Measurements from ENCODE around the gene NUP58. TPM values are rescaled to one million over a fixed set of nuclear protein-coding genes. Genes with fewer than 3 reads are reported as not detected.

Gene NUP58
- total and polyA plus RNA-seq, 9 of the 15 experiments (the other 6 are each of a cell fraction or from before 2014, with no cell fraction given) = 12.5 to 98.0 (median 42.6) TPM

- peak; percentile 58 for ATAC-seq
- POLR2A ChIA-PET = interaction anchor here (1.1 kb wide), 2 partner anchors 10 to 13 kb away, joined by 3 read pairs; no protein-coding TSS in a partner anchor
- no peaks in the 10 kb centered on the region for H3K36me3 ChIP-seq (ENCODE audit: control insufficient read depth, insufficient read depth, low read length)
- H3K79me2 ChIP-seq (ENCODE audit: control insufficient read depth, insufficient read depth, low read length) = peaks cover 17% of the 10 kb centered on the region
- no peaks in the 10 kb centered on the region for H3K9me1 ChIP-seq (ENCODE audit: control insufficient read depth, insufficient read depth, low read length)
- peaks cover 8% of the 10 kb centered on the region in 2 experiments; a peak in 4 of 5 replicates for H3K4me1 ChIP-seq (replicated peaks in 1 of 2; ENCODE audit: control insufficient read depth in 2 of 2, insufficient read depth in 2 of 2, low read length in 2 of 2)
- intact Hi-C loops (cut with micrococcal nuclease) (no loop called here), in situ Hi-C loops (cut with MboI) (no loop called here)
- FAIRE-seq = peak; percentile 82
- H3K27ac ChIP-seq (ENCODE audit: extremely low read depth, low read depth, low read length) = peak overlapping the region; percentile 63; the same call in 2 of the 3 replicates
- peak overlapping the region; percentile 81 to 96 for H3K9ac ChIP-seq (ENCODE audit: insufficient read depth in 1 of 2, low read depth in 2 of 2, low read length in 2 of 2)
- CTCF ChIA-PET (ENCODE audit: low intra/inter-chr PET ratio) = no interaction called here
- peak overlapping the region; percentile 81 for H3K4me3 ChIP-seq
- TF ChIP-seq E2F3 (CRISPR knock-in tag; IDR thresholded peaks at IDR 0.05) = no peak
- no peak for TF ChIP-seq SIN3B (IDR thresholded peaks at IDR 0.05; ENCODE audit: low read depth)
- no peak for TF ChIP-seq TARDBP (IDR thresholded peaks at IDR 0.05)
- no peak for TF ChIP-seq THRAP3 (IDR thresholded peaks at IDR 0.05; ENCODE audit: borderline replicate concordance)
- TF ChIP-seq IRF1 (CRISPR knock-in tag; IDR thresholded peaks at IDR 0.05; ENCODE audit: borderline replicate concordance) = no peak
- TF ChIP-seq ETV1 (tag; conservative IDR thresholded peaks at IDR 0.05; ENCODE audit: low read depth) = peak; percentile 39; the same call in 1 of the 2 replicates
- TF ChIP-seq BRF2 (IDR thresholded peaks at IDR 0.05; ENCODE audit: borderline replicate concordance, insufficient read depth, insufficient read length) = no peak
- TF ChIP-seq UBTF (IDR thresholded peaks at IDR 0.05; ENCODE audit: borderline replicate concordance in 1 of 2, low read depth in 2 of 2, low read length in 2 of 2) = 0 out of 4 replicates have a peak, but pooled peaks of 1 of the 2 experiments have one; percentile 24
- no peak for TF ChIP-seq ZKSCAN1 (IDR thresholded peaks at IDR 0.05; ENCODE audit: low read depth, low read length)
- no peak for TF ChIP-seq TCFL5 (CRISPR knock-in tag; conservative IDR thresholded peaks at IDR 0.05)
- no peak for TF ChIP-seq EP300 (IDR thresholded peaks at IDR 0.05; ENCODE audit: low read length)
- TF ChIP-seq ZNF76 (CRISPR knock-in tag; IDR thresholded peaks at IDR 0.05; ENCODE audit: borderline replicate concordance) = no peak
- H4K20me1 ChIP-seq (replicated peaks; ENCODE audit: control insufficient read depth, insufficient read depth, low read length) = no peaks in the 10 kb centered on the region
- H2AFZ ChIP-seq (ENCODE audit: low read depth, low read length) = peak overlapping the region; percentile 83
- H3K27me3 ChIP-seq (ENCODE audit: control insufficient read depth in 2 of 2, insufficient read depth in 2 of 2, low read length in 2 of 2) = no peaks in the 10 kb centered on the region
- TSS peak; percentile 65 for BruUV-seq (replicated peaks)
- peak in 1 of 4 experiments; percentile 37 for DNase-seq (ENCODE audit: extremely low read depth in 1 of 4, low spot score in 3 of 4)
- H3K9me3 ChIP-seq (replicated peaks; ENCODE audit: control insufficient read depth, insufficient read depth, low read depth, low read length) = no peaks in the 10 kb centered on the region
- 6% methylated on average over 22 of the region's 25 CpGs for WGBS (ENCODE audit: insufficient coverage, low coverage, missing lambda C conversion rate)
- peak overlapping the region; percentile 92 for H3K4me2 ChIP-seq (ENCODE audit: insufficient read depth, low read length)
Observed at GRCh38 chr13:25286308-25286968, 15.0 kb upstream of the NUP58 start.
